ENCODE results near the gene SERPINB13.

DNA sequence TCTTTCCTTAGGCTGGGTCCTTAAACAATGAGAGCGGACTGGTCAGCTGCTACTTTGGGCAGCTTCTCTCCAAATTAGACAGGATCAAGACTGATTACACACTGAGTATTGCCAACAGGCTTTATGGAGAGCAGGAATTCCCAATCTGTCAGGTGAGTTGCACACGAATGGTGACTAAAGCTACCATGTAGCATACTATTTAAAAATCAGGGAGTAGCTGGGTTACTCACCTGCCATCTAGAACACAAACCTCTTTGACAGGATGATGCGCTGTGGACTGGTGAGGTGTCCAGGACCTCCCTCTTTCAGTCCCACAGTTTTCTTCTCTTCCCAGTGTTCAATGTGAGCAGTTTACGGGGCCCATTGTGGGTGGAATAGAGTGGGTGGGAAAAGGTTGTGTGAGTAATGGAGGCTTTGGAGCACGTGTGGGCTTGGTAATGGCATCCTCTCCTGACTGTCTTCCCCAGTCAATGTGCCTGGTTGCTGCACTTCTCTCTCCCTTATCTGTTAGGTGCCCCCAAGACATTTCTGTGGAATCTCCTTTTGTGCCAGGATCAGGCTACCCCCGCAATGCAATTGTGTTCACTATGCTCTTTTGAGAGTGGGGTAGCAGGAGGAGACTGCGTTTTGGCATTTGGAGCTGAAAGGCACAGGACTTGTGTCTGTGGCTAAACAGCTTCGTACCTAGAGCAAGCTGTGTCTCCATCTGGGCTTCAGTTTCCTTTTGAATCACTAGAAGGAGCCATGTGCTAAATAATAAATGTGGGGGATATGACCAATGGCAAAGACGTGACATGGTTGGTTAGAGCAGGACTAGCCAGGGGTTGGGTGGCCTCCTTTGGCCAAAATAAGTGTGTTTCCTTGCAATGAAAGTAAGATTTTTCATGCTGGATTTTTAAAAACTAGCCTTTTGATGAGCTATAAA is 27.3 kb upstream of the SERPINB13 start:
- TF ChIP-seq EZH2 (IDR thresholded peaks at IDR 0.05): no peak
- no peak for TF ChIP-seq FOXP2 (optimal IDR thresholded peaks at IDR 0.05; ENCODE audit: control extremely low read depth, extremely low read length, insufficient read depth)

Measured in SK-N-MC (cell line).